Caco-2 (cell line): ENCODE results near the gene PRR35. TPM values are rescaled to one million over a fixed set of nuclear protein-coding genes. Genes with fewer than 3 reads are reported as not detected.

Experiments used
- BruUV-seq: library from RNA; stranded (reverse); fragments of 400-500 nt; replicated peaks from 2 replicates; lab custom pipeline; 2021; lab: Mats Ljungman, UMichigan
- CTCF ChIA-PET: fragments of 300-600 bp; sonication (Branson Sonifier 250); formaldehyde crosslinking; loops from one replicate; lab custom pipeline; 2022; ENCODE audit warnings: antibody characterized with exemption; lab: Charles Lee
- POLR2A ChIA-PET: fragments of 300-600 bp; sonication (Branson Sonifier 250); formaldehyde crosslinking; loops from one replicate; lab custom pipeline; 2022; ENCODE audit warnings: antibody characterized with exemption; lab: Charles Lee
- DNase-seq, 2 experiments: peaks; one replicate each; pipeline versions ENCODE4 v3.0.0 to v3.0.0-alpha.2; 2020 to 2022
- H3K27me3 ChIP-seq: replicated peaks from 2 replicates; pipeline ENCODE4 v1.6.0; 2011; ENCODE audit warnings: low read length; ENCODE audit not compliant: control insufficient read depth, insufficient read depth
- H3K36me3 ChIP-seq: 2 replicates; pipeline ENCODE4 v1.5.1; 2011; ENCODE audit warnings: low read length; ENCODE audit not compliant: control insufficient read depth, insufficient read depth
- H3K4me1 ChIP-seq: fragments of 250-450 bp; sonication (Bioruptor Pico); 2 replicates; pipeline ENCODE4 v1.5.1; 2020; ENCODE audit warnings: mild to moderate bottlenecking
- H3K4me3 ChIP-seq: 2 replicates; pipeline ENCODE4 v1.5.1; 2011; ENCODE audit warnings: low read depth, mild to moderate bottlenecking, control low read depth, low read length
- H3K9me3 ChIP-seq: fragments of 250-450 bp; sonication (Bioruptor Pico); 2 replicates; pipeline ENCODE4 v1.5.1; 2020; ENCODE audit warnings: mild to moderate bottlenecking, moderate library complexity
- H3K27ac Mint-ChIP-seq: one replicate; pipeline ENCODE4 v1.8.0; 2022; ENCODE audit warnings: mixed read lengths; ENCODE audit not compliant: unreplicated experiment
- H3K27me3 Mint-ChIP-seq: one replicate; pipeline ENCODE4 v1.8.0; 2022; ENCODE audit warnings: mixed read lengths; ENCODE audit not compliant: insufficient read depth, unreplicated experiment
- H3K36me3 Mint-ChIP-seq: one replicate; pipeline ENCODE4 v1.8.0; 2022; ENCODE audit warnings: mild to moderate bottlenecking, mixed read lengths; ENCODE audit not compliant: insufficient read depth, unreplicated experiment
- H3K4me1 Mint-ChIP-seq: one replicate; pipeline ENCODE4 v1.8.0; 2022; ENCODE audit warnings: low read depth, mixed read lengths; ENCODE audit not compliant: unreplicated experiment
- H3K4me3 Mint-ChIP-seq: one replicate; pipeline ENCODE4 v1.8.0; 2022; ENCODE audit warnings: mild to moderate bottlenecking, moderate library complexity, mixed read lengths; ENCODE audit not compliant: unreplicated experiment
- H3K9me3 Mint-ChIP-seq: one replicate; pipeline ENCODE4 v1.8.0; 2022; ENCODE audit warnings: mixed read lengths; ENCODE audit not compliant: unreplicated experiment
- intact Hi-C: fragments of 100-400 bp; cut with micrococcal nuclease; formaldehyde crosslinking; loops from one replicate; pipeline ENCODE4 v1.10.0; 2022; ENCODE audit not compliant: unreplicated experiment
- total RNA-seq: library from RNA; stranded (reverse); gene quantifications from 2 replicates; pipeline ENCODE4 v1.2.3, GENCODE V29; 2022
- TF ChIP-seq, protein P1 (sequence below), 2 experiments: fragments of 200-600 bp in 1 of 2; IDR thresholded peaks; 1 replicate in 1 of 2; 2 replicates in 1 of 2; pipeline versions ENCODE4 v1.5.1 to v1.8.0; 2011 to 2022; ENCODE audit warnings: antibody characterized with exemption in 1 of 2, control low read depth in 1 of 2, inconsistent platforms in 1 of 2, low read depth in 1 of 2, low read length in 1 of 2, mild to moderate bottlenecking in 1 of 2, moderate library complexity in 1 of 2; ENCODE audit not compliant: insufficient read depth in 1 of 2, severe bottlenecking in 1 of 2, unreplicated experiment in 1 of 2

Gene PRR35
- total RNA-seq, 1 experiment from 2014 or later: not detected

DNA sequence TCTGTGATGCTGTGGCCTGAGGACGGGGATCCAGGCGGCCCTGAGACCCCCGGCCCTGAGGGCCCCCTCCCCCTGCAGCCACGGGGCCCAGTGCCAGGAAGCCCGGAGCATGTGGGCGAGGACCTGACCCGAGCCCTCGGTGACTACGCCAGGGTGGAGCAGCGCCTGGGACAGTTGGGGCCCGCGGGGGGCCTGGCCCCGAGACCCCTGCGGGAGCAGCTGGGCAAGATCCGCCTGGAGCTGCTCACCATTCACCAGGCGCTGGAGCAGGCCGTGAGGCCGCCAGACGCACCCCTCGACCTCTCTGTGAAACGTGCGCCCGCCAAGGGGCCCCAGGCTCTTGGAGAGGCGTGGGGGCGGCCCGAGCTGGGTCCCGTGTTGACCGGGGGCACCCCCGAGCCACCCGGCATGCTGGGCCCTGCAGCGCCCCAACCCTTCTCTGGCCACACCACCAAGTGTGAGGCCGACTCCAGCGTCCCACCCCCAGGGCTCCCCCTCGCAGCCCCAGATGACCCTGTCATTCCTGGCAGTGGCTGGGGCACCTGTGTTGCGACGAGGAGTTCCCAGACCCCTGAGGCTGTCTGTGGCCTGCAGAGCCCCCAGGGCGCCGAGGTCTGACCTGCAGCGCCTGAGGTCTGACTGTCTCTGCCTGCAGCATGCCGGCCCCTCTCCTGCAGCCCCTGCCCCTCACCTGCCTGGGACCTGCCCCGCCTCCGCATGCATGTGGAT, 4.7 kb downstream of the PRR35 start:
- no peaks in the 10 kb centered on the region for H3K27me3 Mint-ChIP-seq
- H3K9me3 Mint-ChIP-seq: no peaks in the 10 kb centered on the region
- Histone ChIP-seq H3K27me3 (no peaks in the 10 kb centered on the region), H3K36me3 (no peaks in the 10 kb centered on the region), H3K4me1 (peaks cover 9% of the 10 kb centered on the region; the same call in 1 of the 2 replicates), H3K4me3 (no peak overlapping the region), H3K9me3 (no peaks in the 10 kb centered on the region)
- H3K36me3 Mint-ChIP-seq: peaks cover 5% of the 10 kb centered on the region
- H3K4me1 Mint-ChIP-seq: no peaks in the 10 kb centered on the region
- TF ChIP-seq, protein P1, sequence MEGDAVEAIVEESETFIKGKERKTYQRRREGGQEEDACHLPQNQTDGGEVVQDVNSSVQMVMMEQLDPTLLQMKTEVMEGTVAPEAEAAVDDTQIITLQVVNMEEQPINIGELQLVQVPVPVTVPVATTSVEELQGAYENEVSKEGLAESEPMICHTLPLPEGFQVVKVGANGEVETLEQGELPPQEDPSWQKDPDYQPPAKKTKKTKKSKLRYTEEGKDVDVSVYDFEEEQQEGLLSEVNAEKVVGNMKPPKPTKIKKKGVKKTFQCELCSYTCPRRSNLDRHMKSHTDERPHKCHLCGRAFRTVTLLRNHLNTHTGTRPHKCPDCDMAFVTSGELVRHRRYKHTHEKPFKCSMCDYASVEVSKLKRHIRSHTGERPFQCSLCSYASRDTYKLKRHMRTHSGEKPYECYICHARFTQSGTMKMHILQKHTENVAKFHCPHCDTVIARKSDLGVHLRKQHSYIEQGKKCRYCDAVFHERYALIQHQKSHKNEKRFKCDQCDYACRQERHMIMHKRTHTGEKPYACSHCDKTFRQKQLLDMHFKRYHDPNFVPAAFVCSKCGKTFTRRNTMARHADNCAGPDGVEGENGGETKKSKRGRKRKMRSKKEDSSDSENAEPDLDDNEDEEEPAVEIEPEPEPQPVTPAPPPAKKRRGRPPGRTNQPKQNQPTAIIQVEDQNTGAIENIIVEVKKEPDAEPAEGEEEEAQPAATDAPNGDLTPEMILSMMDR (IDR thresholded peaks at IDR 0.05; ENCODE audit: insufficient read depth in 1 of 2, low read depth in 1 of 2, low read length in 1 of 2, severe bottlenecking in 1 of 2, unreplicated experiment in 1 of 2): no peak
- intact Hi-C loops: no loop called here
- no peak overlapping the region for H3K27ac Mint-ChIP-seq
- no peak for DNase-seq
- no TSS peak for BruUV-seq
- CTCF ChIA-PET: no interaction called here
- POLR2A ChIA-PET: no interaction called here
- no peak overlapping the region for H3K4me3 Mint-ChIP-seq

DNA sequence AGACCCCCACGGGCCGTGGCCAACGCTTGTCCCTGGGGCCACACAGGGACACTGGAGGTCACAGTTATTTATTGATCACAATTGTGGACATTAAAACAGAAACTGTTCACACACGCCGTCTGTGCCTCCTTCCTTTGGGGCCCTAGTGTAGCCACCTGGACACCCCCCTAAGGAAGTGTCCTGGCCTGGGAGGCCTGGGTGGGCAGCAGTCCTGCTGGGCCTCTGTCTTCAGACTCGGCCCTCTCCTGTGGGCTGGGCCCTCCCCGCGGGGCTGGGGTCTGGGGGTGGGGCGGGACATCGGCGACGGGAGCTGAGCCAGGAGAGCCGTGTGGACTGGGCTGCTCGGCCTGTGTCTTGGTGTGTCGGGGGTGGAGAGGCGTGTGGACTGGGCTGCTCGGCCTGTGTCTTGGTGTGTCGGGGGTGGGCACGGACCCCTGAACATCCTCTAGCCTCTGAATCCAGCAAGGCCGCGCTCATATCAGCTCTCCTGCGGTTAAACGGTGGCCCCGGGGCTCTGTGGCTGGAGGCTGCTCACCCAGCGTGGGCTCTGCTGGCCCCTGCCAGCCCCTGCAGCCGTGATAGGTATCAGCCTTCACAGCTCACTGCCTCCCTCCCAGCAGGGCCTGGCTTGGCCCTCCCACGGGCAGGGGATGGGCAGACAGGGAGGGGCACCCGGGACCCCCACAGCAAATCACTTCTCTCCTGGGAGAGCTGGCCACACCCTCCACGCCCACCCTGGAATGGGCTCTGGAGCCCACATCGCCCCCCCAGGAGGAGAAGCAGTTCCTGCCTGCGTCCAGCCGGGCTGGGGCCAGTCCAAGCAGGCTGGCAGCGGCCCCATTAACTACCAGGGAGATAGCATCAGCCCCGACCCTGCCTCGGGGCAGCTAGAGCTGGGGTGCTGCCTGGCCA, 5.5 kb downstream of the PRR35 start:
- H3K4me1 Mint-ChIP-seq: no peaks in the 10 kb centered on the region
- H3K9me3 Mint-ChIP-seq: no peaks in the 10 kb centered on the region
- no peak overlapping the region for H3K4me3 Mint-ChIP-seq
- H3K27me3 Mint-ChIP-seq: no peaks in the 10 kb centered on the region
- no peaks in the 10 kb centered on the region for H3K9me3 ChIP-seq
- H3K27me3 ChIP-seq: no peaks in the 10 kb centered on the region
- DNase-seq: no peak
- H3K36me3 ChIP-seq: no peaks in the 10 kb centered on the region
- H3K4me3 ChIP-seq: no peak overlapping the region
- ChIA-PET CTCF (no interaction called here), POLR2A (no interaction called here)
- TF ChIP-seq, protein P1 (IDR thresholded peaks at IDR 0.05; ENCODE audit: insufficient read depth in 1 of 2, low read depth in 1 of 2, low read length in 1 of 2, severe bottlenecking in 1 of 2, unreplicated experiment in 1 of 2): no peak
- H3K4me1 ChIP-seq: peaks cover 9% of the 10 kb centered on the region; the same call in 1 of the 2 replicates
- H3K27ac Mint-ChIP-seq: no peak overlapping the region
- peaks cover 5% of the 10 kb centered on the region for H3K36me3 Mint-ChIP-seq
- BruUV-seq: no TSS peak
- intact Hi-C loops: no loop called here

DNA sequence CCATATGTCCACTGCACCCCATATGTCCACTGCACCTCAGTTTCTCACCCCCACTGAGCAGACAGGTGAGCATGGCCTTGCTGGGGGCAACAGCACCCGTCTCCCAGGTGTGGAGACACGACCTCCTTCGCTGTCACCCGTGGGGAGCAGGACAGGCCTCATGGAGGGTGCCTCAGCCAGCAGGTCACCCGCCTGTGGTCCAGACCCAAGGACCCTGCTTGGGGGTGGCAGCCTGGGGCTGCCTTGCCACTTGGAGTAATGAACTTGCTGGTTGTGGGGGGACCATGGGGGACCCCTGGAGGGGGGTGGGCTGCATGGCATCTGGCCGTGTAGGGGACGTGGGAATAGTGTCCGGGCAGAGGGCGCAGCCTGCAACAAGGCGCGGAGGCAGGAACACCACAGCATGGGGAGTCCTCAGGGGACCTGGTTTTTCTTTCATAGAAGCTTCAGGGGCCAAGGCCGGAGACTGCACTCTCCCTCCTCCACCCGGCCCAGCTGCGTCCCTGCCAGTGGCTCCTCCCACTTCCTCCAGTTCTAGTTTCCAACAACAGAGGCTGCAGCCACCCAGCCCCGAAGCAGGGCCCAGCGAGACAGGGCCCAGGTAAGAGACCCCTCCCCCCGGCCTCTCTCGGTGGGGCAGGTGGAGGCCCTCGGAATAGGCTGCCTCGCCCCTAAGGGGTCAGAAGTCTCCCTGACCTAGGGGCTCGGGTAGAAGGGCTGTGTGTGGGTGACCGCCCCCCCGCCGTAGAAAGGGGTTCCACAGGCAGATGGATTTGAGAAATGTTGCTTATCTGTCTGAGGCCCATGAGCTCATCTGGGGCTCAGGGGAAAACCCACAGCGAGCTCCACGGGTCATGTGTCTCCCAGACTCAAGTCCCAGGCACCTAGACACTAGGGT, 6.5 kb downstream of the PRR35 start, which contains the start of gene NHLRC4:
NHLRC4 (plus strand) TSS at position 531 of the 898 bp plus-strand sequence. CDS start 1,043 bp downstream, outside the sequence.
- intact Hi-C loops: no loop called here
- TF ChIP-seq, protein P1 (IDR thresholded peaks at IDR 0.05; ENCODE audit: insufficient read depth in 1 of 2, low read depth in 1 of 2, low read length in 1 of 2, severe bottlenecking in 1 of 2, unreplicated experiment in 1 of 2): no peak
- Mint-ChIP-seq H3K36me3 (peaks cover 5% of the 10 kb centered on the region), H3K4me1 (peaks cover 10% of the 10 kb centered on the region), H3K27ac (no peak within 1 kb of the TSS), H3K4me3 (no peak within 1 kb of the TSS), H3K9me3 (no peaks in the 10 kb centered on the region), H3K27me3 (no peaks in the 10 kb centered on the region)
- CTCF ChIA-PET: no interaction called here
- Histone ChIP-seq H3K27me3 (no peaks in the 10 kb centered on the region), H3K36me3 (no peaks in the 10 kb centered on the region), H3K4me3 (no peak within 1 kb of the TSS), H3K4me1 (peaks cover 9% of the 10 kb centered on the region; the same call in 1 of the 2 replicates), H3K9me3 (no peaks in the 10 kb centered on the region)
- no peak for DNase-seq
- BruUV-seq: no TSS peak
- POLR2A ChIA-PET: no interaction called here
